ENCODE measurements around the gene FAM228B.
"Not testable (repeated sequence)": the region's sequence is repeated elsewhere in the genome, so short reads cannot be mapped to it uniquely, and the experiment has no call there.

The FAM228B gene

GRCh38 chr2:24183366-24184069 is 60.2 kb downstream of the FAM228B start:
- in situ Hi-C loops (cut with HindIII; ENCODE audit: low pct_ligation_motif_present, low pct_unique_long_range_greater_than_20kb, low sequenced_read_pairs): no loop called here
- DNase-seq: no peak

GRCh38 chr2:24189551-24189950 is 66.3 kb downstream of the FAM228B start:
- in situ Hi-C loops (cut with HindIII; ENCODE audit: low pct_ligation_motif_present, low pct_unique_long_range_greater_than_20kb, low sequenced_read_pairs): no loop called here
- no peak for DNase-seq

DNA sequence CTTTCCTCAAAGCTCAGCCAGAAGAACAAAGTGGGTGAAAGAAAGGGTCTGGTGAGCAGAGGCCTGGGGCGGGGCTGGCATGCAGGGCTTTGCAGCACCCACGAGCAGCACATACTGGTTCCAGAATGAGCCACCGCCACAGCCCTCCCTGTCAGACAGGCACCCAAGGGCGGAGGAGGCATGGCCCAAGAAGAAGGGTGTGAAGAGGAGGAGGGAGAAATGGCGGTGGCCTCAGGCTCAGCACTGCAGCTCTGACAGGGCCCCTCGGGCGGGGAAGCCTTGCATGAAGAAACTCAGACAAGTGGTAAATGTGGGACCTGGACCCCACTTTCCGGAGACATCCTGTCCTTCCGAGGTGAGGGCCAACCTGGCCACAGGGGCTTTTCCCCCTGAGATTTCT is 67.2 kb downstream of the FAM228B start:
- no peak for DNase-seq
- in situ Hi-C loops (cut with HindIII; ENCODE audit: low pct_ligation_motif_present, low pct_unique_long_range_greater_than_20kb, low sequenced_read_pairs): no loop called here

GRCh38 chr2:24191156-24191555 is 67.9 kb downstream of the FAM228B start:
- DNase-seq: no peak
- in situ Hi-C loops (cut with HindIII; ENCODE audit: low pct_ligation_motif_present, low pct_unique_long_range_greater_than_20kb, low sequenced_read_pairs): no loop called here

DNA sequence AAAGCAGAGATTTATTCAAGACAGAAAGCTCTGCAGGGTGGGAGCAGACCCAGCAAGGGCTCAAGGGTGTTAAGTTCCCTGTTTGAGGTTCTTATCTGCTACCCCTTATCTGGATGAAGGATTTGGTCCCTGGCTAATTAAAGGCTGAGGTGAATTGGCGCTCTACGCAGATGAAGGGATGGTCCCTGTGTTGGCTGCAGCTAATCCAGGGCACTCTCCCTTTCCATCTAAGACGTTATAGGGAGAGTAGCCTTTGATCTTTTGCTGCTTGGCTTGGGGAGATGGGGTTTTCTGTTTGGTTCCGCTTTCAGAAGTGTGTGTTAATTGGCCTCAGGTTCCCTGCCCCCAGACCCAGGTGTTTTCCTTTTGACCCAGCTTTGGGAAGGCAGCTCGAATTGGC is 68.6 kb downstream of the FAM228B start:
- in situ Hi-C loops (cut with HindIII; ENCODE audit: low pct_ligation_motif_present, low pct_unique_long_range_greater_than_20kb, low sequenced_read_pairs): no loop called here
- no peak for DNase-seq

GRCh38 chr2:24197213-24197612 is 73.9 kb downstream of the FAM228B start:
- in situ Hi-C loops (cut with HindIII; ENCODE audit: low pct_ligation_motif_present, low pct_unique_long_range_greater_than_20kb, low sequenced_read_pairs); DNase-seq: not testable (repeated sequence)

DNA sequence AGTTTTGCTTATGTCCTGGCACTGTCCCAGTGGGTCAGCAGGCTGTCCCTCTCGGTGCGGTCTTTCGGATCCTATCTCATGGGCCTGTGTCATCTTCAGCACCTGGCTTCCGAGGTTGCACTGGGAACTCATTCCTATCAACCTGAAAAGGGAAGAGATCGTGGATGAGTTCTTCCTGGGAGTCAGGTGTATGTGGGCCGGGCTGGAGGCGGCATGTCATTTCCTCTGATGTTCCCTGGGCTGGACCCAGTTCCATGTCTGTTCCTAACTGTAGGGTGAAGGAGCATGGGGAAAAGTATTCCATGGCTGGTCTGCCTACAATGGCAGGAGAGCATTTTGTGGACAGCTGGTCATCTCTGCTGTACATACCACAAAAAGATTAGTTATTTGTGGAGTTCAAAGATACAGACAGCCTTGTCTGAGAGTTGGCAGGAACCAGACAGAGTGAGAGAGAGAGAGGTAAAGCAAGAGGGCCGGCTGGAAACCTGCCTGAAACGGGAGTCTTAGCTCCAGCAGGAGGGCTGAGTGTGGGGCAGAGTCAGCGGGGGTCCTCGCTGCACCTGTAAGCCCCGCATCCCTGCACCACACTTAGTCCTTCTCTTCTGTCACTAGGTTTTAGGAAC is 76.8 kb downstream of the FAM228B start:
- in situ Hi-C loops (cut with HindIII; ENCODE audit: low pct_ligation_motif_present, low pct_unique_long_range_greater_than_20kb, low sequenced_read_pairs): no loop called here
- DNase-seq: no peak

DNA sequence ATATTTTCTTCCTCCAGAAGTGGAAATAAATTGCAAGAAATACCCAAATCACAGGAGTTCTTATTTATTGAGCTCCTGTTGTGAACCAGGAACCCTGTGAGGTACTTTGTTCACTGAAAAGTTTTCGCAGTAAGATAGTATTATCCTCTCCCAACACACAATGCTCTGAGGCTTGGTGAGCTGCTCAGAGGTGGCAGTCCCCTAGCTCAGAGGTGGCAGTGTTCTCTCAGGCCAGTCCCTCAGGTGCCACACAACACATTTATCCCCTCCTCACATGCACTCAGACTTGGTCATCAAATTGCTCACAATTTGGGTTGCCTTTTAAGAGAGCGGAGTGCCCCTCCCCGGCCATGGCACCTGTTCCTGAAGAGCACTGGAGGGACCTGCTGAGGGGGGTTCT is 77.5 kb downstream of the FAM228B start:
- in situ Hi-C loops (cut with HindIII; ENCODE audit: low pct_ligation_motif_present, low pct_unique_long_range_greater_than_20kb, low sequenced_read_pairs): no loop called here
- no peak for DNase-seq

DNA sequence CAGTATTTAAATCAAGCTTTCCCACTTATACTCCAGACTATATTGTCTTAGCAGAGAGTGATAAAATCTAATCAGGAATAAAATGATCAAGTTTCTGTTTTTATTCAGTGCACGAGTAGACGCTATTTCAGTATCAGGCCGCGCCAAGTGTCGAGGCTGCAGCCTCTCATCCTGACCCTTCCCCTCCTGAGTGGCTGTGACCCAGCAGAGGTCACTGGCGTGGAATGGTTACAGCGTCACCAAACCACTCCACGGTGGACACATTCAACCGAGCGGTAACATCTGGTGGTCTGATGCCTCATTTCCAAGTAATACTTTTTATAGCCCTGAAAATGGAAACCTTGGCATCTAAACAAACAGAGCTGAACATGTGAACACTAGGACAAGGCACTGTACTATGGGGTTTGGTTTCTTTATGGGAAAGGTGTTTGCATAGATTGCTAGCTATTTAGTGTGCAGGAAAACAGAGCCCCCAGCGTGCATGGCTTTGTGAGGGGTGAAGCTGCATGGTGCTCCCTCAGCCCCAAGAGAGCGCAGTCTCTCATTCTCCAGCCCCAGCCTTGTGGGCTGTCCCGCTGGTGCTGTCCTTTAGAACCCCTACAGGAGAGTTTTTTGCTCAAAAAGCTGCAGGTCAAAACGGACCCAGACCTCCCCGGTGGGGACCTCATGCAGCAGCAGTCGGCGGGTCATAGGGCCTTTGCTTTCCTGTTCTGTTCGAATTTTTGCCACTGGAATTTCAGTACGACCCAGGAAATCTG is 79.9 kb downstream of the FAM228B start:
- in situ Hi-C loops (cut with HindIII; ENCODE audit: low pct_ligation_motif_present, low pct_unique_long_range_greater_than_20kb, low sequenced_read_pairs): no loop called here
- no peak for DNase-seq

DNA sequence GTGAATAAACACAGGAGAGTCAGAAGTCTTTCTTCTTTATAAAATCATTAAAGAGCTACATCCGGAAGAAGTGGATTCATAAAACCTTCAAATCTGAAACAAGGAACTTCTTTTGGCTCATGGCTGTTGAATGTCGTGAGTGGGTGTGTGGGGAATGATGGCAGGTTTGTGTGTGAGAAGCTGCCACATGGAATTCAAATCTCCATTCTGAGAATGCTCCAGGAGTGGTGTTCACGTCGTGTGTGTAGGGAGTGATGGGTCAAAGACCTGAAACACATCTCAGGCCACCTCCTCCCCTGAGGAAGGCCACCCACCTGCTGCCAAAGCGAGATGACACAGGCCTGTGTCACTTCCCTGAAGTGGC is 80.5 kb downstream of the FAM228B start:
- in situ Hi-C loops (cut with HindIII; ENCODE audit: low pct_ligation_motif_present, low pct_unique_long_range_greater_than_20kb, low sequenced_read_pairs): no loop called here
- no peak for DNase-seq

GRCh38 chr2:24204505-24204904 is 81.2 kb downstream of the FAM228B start:
- DNase-seq: no peak
- in situ Hi-C loops (cut with HindIII; ENCODE audit: low pct_ligation_motif_present, low pct_unique_long_range_greater_than_20kb, low sequenced_read_pairs): no loop called here

GRCh38 chr2:24205131-24205530 is 81.9 kb downstream of the FAM228B start:
- DNase-seq: no peak
- in situ Hi-C loops (cut with HindIII; ENCODE audit: low pct_ligation_motif_present, low pct_unique_long_range_greater_than_20kb, low sequenced_read_pairs): no loop called here

DNA sequence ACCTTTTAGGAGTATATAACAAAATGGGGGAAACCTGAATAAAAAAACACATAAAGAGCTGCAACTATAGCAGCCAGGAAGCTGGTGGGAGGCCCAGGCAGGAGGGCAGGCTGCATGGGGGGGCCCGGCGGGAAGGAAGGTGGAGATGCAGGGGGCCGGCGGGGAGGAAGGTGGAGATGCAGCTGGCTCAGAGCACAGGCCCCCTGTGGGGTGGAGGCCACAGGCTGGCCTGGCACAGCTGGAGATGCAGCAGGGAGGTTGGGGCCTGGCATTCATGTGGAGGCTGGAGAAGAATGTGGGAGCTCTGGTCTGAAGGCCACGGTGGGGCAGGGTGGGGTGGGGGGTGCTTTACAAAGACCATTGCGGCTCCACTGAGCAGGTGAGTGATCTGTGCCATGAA is 83.0 kb downstream of the FAM228B start:
- DNase-seq: no peak
- in situ Hi-C loops (cut with HindIII; ENCODE audit: low pct_ligation_motif_present, low pct_unique_long_range_greater_than_20kb, low sequenced_read_pairs): no loop called here

- no peak for DNase-seq
- in situ Hi-C loops (cut with HindIII; ENCODE audit: low pct_ligation_motif_present, low pct_unique_long_range_greater_than_20kb, low sequenced_read_pairs): no loop called here
Observed at GRCh38 chr2:24206714-24207113, 83.4 kb downstream of the FAM228B start.

GRCh38 chr2:24207359-24207758 is 84.1 kb downstream of the FAM228B start:
- no peak for DNase-seq
- in situ Hi-C loops (cut with HindIII; ENCODE audit: low pct_ligation_motif_present, low pct_unique_long_range_greater_than_20kb, low sequenced_read_pairs): no loop called here

DNA sequence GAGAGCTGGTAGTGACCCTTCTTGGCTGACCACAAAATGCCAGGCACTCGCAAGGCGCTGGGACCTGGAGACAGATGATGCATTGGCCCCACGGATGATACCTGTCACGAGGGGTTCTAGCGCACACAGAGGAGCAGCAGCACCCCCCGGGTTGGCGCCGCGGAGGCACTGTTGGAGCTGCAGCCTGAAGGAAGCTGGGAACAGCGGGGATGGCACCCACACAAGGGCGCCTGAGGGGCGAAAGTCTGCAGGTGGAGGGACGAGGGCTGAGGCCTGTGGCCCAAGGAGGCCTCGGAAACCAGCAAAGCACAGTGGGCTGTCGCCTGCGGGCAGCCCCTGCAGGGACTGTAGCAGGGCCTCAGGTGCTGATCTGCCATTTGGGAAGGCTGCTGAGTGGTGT is 85.2 kb downstream of the FAM228B start:
- in situ Hi-C loops (cut with HindIII; ENCODE audit: low pct_ligation_motif_present, low pct_unique_long_range_greater_than_20kb, low sequenced_read_pairs): no loop called here
- DNase-seq: no peak

- in situ Hi-C loops (cut with HindIII; ENCODE audit: low pct_ligation_motif_present, low pct_unique_long_range_greater_than_20kb, low sequenced_read_pairs): no loop called here
- no peak for DNase-seq
Observed at GRCh38 chr2:24209389-24210105, 86.3 kb downstream of the FAM228B start.

DNA sequence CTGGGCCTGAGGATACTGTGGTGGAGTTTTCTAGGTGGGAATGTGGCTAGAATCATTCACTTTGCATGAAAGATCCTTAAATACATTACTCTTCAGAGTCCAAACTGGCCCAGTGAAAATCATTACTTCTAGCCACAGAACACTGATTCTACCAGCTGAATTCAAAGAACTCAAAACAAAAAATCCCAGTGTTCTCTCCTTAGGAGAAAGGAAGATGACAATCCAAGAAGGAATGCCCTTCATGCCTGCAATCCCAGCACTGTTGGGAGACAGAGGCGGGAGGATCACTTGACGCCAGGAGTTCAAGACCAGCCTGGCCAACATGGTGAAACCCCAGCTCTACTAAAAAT is 86.8 kb downstream of the FAM228B start:
- in situ Hi-C loops (cut with HindIII; ENCODE audit: low pct_ligation_motif_present, low pct_unique_long_range_greater_than_20kb, low sequenced_read_pairs): no loop called here
- no peak for DNase-seq

- DNase-seq: no peak
- in situ Hi-C loops (cut with HindIII; ENCODE audit: low pct_ligation_motif_present, low pct_unique_long_range_greater_than_20kb, low sequenced_read_pairs): no loop called here
Observed at GRCh38 chr2:24210723-24211122, 87.5 kb downstream of the FAM228B start.
